ENCODE results near the gene LRP5.

DNA sequence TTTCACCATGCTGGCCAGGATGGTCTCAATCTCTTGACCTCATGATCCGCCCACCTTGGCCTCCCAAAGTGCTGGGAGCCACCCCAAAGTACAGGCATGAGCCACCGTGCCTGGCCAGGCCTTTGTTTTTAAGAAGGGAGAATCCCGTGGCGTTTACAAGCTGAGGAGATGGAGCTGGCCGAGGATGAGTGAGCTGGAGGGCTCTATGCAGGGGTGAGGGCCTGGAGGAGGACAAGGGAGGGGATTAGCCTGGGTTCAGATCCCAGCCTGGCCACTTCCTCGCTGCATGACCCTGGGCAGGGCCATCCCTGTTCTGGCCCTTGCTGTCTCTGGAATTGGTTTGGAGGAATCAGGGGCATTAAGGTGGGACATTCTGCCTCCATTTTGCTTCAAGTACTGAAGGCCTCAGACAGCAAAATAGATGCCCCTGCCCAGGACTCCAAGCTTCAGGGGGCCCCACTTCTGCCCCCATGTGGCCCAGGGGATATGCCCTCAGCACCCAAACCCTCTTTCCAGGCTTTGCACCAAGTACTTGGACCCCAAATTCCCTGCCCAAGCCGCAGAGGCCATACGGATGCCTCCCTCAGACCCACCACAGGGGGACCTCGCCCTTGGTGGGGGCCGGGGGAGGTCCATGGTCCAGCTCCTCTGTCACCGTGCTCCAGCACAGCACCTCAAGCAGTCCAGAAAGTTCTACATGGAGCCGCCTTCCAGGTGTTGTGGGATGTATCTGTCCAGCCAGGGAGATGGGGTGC lies 12.1 kb upstream of the LRP5 start:
- TF ChIP-seq, protein P1, sequence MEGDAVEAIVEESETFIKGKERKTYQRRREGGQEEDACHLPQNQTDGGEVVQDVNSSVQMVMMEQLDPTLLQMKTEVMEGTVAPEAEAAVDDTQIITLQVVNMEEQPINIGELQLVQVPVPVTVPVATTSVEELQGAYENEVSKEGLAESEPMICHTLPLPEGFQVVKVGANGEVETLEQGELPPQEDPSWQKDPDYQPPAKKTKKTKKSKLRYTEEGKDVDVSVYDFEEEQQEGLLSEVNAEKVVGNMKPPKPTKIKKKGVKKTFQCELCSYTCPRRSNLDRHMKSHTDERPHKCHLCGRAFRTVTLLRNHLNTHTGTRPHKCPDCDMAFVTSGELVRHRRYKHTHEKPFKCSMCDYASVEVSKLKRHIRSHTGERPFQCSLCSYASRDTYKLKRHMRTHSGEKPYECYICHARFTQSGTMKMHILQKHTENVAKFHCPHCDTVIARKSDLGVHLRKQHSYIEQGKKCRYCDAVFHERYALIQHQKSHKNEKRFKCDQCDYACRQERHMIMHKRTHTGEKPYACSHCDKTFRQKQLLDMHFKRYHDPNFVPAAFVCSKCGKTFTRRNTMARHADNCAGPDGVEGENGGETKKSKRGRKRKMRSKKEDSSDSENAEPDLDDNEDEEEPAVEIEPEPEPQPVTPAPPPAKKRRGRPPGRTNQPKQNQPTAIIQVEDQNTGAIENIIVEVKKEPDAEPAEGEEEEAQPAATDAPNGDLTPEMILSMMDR (IDR thresholded peaks at IDR 0.05), result no peak
- TF ChIP-seq POLR2A (IDR thresholded peaks at IDR 0.05) (no peak), EP300 (IDR thresholded peaks at IDR 0.05) (no peak), POLR2AphosphoS5 (IDR thresholded peaks at IDR 0.05) (no peak)
